ENCODE results near the gene CLEC19A.

CLEC19A gene

DNA sequence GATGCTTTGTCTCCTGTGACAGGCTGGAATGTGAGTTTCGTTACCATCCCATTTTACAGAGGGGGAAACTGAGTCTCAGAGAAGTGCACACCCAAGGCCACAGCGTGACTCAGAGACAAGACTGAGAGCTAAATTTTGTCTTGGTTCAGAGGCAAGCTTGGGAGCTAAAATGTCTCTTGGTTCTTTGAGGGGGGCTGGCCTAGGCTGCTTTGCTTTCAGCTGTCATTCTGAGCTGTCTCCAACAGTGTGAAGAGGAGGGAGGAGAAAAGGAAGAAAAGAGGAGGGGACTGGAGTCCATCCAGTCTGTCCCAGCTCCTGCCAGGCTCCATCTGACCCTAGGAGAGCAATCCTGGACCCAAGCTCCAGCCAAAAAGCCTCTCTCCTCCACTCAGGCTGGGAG, at the start of gene CLEC19A:
Gene CLEC19A, plus strand, starts transcription at position 301 of the 400 bp plus-strand sequence. CDS start 121 bp downstream, outside the sequence.
- no peak for DNase-seq

DNA sequence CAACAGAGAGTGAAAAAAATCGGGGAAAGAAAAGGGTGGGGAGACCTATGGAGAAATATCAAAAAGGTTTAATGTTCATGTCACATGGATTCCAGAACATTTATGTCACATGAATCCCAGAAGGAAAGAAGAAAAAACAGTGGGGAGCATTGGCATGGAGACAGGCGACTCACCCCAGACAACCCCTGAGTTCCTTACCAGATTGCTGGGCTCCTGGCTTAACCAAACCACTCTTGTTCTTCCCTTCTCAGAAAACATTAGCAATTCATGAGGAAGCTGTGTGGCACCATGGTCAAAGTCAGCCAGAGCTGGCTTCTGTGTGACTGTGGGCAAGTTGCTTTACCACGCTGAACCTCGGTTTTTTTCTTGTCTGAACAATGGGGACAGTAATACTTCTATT, 49.6 kb upstream of the CLEC19A start:
- DNase-seq = no peak

DNA sequence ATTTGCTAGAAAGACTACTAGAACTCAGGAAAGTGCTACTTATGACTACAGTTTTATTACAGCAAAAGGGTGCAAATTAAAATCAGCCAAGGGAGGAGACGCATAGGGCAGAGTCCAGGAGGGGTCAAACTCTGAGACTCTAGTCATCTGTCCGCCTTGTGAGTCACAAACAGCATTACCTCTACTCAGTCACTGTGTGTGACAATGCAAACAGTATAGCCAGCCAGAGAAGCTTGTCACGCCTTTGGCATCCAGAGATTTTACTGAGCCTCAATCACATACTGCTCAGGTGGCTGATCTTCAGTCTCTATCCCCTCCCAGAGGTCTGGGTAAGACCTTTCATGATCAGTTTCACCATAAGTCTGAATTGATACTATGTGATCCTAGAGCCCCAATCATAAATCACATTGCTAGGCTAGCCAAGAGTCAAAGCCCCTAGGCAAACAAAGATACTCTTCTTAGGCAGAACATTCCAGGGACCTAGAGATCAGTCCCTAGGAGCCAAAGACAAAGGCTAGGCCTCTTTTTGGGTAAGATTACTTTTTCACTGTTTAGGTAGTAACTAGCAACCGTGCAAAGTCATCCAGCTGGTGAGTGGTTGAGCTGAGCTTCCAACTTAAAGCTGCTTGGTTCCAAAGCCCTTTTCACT, 48.8 kb upstream of the CLEC19A start:
- no peak for DNase-seq

DNA sequence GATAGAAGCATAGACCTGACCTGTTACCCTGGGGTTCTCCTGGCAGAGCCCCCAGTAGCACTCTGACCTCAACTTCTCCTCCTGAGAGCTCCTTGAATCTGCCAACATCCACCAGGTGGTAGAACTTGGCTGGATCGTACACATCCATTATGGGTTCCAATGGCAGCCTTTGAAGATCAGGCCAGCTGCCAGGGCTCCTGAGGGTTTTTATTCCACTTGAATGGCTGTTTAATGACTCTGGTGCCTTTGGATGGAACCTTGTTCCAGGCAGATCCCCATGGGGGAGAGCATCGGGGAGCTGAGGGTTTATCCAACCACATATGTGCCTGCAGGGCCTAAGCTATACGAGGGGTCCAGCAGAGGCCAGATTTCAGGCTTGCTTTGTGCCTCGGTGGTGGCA, 47.1 kb upstream of the CLEC19A start:
- no peak for DNase-seq

DNA sequence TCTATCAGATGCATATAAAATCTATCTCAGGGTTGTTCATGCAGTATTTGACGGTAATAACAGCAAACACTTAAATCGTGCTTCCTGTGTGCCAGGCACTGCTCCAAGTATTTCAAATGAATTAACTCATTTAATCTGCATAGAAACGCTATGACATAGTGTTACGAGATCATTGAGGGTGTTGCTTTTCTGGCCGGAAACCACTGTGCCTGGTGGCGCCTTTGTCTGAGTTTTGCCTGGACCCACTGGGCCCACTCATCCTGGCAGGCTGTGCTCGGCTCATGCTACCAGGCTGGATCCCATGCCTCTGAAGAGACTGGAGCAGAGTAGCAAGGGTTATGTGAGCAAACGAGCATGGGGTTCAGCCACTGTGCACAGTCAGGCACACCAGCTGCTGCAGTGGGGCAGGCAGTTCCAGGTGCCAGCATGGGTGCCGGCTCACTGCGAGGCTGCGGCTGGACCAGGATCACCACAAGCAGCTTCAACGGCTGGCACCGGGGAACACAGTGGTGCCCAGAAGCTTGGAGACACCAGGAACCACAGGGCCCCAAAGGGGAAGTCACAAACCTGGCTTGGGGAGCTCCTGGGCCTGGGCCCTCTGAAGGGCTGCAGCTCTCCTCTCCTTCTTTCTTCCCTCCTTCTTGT, 45.9 kb upstream of the CLEC19A start:
- DNase-seq = no peak

DNA sequence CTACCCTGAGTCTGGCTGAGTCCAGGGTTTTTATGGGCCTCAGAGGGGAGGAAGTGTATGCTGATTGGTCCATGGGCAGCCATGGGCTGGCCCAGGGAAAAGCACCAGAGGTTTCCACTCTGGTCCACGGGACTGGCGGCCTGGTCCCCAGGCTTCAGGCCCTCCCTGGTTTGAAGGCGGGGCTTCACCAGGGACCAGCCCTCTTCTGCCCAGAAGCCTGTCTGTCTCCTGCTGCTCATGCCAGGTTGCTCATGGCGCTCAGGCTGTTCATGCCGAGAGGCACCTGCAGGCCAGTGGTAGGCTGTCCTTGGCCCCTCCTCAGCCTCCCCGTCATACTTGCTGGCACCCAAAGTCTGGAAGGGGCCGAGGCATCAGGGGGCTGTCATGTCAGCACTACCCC, 45.0 kb upstream of the CLEC19A start:
- DNase-seq = no peak

DNA sequence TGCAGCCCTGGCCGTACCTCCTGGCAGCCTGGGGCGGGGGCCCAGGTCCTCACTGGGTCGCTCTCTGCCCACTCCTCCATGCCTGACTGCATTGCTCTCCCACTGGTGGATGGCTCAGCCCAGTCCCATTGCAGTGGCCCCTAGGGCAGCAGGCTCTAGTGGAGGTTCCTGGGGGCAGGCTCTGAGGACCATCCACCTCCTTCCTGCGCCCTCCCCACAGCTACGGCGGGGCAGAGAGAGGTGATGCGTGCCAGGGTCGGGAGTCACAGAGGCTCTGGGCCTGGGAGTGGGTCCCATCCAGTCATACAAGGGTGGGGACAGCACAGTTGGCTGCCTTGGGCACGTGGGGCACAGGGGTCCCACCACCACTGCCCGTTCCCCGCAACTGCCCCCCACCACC, 44.0 kb upstream of the CLEC19A start:
- DNase-seq = no peak

DNA sequence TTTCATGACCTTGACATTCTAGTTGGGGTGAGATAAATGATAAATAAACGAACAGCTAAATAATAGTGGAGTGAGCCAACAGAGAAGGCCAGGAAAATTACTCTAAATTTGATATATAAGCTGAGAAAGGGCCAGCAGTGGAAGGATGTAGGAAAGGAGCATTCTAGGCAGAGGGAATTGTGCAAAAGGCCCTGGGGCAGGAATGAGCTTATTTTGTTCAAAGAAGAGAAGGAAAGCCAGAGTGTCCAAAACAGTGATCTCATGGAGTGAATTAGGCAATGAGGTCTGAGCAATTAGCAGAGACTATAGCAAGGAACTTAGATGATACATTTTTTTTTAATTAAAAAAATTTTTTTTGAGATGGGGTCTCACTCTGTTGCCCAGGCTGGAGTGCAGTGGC, 43.3 kb upstream of the CLEC19A start:
- no peak for DNase-seq

DNA sequence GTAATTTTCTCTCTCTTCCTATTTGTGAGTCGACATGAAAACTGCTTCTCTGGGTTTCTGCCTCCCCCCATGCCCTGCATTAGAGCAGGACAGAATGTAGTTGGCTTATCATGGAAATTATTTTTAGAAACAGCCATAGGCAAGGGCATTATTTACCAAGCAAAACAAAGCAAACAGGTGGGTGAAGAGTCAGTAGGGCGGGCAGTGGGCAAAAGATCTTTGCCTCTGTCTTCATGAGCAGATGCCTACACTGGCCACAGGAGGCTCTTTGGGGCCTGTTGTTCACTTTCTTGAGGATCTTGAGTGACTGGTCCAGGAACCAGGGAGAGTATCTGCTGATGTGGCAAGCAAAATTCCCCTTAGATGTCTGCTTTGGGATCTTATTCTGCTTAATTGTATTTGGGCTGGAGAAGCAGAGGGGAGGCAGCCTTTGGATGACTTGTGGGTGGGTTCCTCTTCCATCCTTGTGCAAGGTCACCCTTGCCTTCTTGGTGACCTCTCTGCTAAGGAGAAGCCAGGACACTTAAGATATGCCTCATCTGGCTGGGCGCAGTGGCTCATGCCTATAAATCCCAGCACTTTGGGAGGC, 42.5 kb upstream of the CLEC19A start:
- no peak for DNase-seq

DNA sequence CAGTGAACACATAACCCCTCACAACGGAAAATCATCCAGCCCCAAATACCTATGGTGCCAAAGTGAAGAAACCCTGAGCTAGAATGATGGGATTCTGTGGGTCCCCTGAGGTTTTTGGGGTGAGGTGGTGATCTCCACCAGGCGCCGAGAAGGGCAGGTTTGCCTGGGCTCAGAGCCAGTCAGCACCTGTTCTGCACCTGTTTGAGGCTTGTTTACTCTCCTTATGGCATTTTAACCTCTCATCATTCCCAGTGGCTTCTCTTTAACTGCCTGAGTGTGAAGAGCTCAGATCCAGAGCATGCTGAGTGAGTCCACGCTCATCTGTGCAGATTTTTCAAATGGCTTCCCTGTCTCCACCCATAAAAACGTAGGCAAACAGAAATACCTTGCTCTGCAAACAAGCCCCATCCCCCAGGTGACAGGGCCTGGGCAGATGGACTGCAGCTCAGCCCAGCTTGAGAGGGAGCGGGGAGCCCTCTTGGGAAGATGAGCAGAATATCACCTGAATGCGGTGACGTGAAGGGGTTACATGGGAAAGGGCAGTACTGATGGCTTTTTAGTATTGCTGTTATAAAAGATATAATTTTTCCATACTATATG, 40.1 kb upstream of the CLEC19A start:
- no peak for DNase-seq

DNA sequence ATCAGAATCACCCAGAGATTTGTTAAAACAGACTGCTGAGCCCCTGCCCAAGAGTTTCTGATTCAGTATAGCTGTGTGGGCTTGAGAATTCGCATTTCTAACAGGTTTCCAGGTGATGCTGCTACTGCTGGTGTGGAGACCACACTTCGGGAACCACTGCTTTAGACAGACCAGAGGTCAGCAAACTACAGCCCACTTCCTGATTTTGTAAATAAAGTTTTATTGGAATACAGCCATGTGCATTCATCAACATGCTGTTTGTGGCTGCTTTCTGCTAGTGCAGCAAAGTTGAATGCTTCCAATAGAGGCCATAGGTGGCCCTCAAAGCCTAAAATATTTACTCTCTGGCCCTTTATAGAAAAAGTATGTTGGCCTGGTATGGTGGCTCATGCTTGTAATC, 32.6 kb upstream of the CLEC19A start:
- DNase-seq = no peak

DNA sequence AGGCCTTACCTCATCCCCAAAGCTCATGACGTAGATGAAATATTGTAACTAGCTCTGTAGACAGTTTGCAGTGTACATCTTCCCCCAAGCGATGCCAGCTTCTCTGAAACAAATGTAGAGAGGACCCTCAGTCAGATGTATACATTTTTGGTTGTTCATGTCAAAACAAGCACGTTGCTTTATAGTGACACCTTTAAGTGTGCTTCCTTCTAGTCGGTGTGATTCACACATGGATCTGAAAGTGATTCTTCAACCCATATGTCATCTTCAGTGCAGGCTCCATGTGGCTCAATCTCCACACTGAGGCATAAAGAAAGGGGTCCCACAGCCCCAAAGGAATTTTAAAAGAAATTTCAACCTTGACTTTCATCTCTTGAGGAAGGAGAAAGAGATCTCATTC, 30.9 kb upstream of the CLEC19A start:
- no peak for DNase-seq

DNA sequence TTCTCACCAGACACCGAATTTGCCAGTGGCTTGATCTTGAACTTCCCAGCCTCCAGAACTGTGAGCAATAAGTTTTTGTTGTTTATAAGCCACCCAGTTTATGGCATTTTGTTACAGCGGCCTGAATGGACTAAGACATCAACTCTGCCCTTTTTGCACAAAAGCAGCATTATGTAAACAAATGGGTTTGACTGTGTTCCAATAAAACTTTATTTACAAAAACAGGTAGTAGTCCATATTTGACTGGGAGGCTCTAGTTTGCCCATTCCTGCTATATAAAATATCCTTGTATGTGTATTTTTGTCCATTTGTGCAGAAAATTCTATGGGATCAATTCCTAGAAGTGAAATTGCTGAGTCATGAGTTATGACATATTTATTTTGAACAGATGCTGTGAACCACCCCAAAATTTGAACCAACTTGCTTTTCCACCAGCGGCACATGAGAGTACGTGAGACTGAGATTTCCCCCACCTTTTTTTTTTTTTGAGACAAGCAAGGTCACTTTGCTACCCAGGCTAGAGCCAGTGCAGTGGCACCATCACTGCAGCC, 21.3 kb upstream of the CLEC19A start:
- DNase-seq = no peak

DNA sequence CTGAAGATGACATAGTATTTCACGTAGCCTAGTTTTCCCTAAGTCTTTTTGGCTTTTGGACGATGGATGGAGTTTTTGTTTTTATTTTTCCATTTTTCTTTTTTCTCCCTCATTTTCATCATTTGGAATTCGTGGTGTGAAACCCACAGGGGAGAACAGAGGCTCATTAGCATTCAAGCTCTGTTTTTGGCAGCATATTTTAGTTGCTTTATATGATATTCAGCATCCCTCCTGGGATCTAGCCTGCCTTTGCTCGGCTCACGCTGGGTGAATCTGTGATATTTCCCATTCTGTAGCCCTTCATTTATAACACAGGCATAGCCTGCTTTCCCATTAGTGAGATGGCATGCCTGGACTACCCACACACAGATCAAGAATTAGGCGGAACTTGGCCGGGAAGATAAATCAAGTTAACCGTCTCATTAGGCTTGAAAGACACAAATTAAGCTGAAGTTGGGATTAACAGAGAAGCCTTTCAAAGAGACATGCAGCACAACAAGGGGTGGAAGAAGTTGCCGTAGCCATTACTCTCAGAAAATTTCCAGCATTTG, 20.1 kb upstream of the CLEC19A start:
- no peak for DNase-seq

DNA sequence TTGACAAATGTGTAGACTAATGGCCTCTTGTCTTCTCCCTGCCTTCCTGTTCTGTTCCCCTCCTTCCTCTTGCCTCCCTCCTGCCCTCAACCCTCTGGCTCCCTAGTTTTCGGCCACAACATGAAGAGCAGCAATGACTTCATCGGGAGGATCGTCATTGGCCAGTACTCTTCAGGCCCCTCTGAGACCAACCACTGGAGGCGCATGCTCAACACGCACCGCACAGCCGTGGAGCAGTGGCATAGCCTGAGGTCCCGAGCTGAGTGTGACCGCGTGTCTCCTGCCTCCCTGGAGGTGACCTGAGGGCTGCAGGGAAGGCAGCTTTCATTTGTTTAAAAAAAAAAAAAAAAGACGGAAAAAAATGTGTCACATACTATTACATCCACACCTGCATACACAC, 18.8 kb upstream of the CLEC19A start:
- DNase-seq = no peak

DNA sequence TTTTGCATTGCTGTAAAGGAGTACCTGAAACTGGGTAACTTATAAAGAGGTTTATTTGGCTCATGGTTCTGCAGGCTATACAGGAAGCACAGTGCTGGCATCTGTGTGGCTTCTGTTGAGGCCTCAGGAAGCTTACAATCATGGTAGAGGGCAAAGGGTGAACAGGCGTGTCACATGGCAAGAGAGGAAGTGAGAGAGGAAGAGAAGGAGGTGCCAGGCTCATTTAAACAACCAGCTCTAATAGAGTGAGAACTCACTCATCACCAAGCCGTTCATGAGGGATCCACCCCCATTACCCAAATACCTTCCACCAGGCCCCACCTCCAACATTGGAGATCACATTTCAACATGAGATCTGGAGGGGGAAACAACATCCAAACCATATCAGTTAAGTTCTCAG, 16.4 kb upstream of the CLEC19A start:
- DNase-seq = no peak

DNA sequence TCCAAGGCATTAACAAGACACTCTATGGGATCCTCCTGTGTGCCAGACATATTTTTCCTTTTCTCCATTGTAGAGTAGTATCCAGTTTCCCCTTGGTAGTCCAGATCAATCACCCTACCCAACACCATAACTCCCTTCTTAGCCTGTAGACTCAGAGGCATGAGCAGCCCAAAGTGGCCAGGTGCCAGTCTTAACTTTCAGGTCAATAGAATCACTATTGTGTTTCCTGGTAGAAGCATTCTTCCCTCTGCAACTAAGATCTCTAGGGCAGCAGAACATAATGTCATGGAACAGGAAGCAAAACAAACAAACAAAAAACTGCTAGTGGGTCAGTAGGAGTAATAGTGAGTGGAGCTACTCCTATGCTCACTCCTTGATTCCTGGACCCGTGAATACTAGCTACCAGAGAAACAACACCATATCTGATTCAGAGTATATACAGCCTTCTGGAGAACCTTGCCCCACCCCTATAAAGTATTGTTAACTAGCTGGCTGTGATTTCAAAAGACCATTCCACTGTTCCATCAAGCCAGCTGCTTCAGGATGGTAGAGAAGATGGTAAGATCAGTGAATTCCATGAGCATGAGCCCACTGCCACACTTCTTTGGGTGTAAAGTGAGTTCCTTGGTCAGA, 11.2 kb upstream of the CLEC19A start:
- DNase-seq = no peak

DNA sequence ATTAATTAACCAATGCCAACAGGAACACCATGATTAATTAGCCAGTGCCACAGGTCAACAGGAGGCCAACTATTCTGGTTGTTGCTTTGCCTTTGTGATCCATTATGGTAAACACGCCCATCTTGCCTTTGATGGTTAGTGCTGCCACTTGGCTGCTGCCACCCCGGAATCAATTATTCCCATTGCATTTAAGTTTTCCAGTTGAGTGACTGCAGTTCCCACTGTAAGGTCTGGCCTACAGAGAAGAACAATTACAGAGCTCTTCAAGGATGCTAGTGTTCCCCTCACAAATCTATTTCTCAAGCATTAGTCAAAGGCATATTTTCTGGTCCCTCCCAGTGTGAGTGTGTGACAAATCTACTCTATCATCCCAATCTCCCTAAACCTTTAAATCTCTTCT, 7.1 kb upstream of the CLEC19A start:
- DNase-seq = no peak

DNA sequence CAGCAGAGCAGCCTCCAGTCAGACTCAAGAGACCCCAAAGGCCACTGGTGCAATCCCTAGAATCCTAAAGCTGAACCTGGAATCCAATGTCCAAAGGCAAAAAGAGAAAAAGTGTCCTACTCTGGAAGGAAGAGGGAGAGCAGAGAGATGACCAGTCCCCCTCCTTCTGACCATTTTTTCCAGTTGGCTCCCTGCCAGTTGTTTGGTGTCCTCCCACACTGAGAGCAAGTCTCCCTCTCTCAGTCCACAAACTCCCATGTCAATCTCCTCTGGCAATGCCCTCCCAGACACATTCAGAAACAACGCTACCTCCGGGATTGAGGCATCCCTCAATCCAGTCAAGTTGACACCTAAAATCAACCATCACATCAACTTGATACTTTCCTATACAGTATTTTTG, 4.3 kb upstream of the CLEC19A start:
- DNase-seq = no peak

DNA sequence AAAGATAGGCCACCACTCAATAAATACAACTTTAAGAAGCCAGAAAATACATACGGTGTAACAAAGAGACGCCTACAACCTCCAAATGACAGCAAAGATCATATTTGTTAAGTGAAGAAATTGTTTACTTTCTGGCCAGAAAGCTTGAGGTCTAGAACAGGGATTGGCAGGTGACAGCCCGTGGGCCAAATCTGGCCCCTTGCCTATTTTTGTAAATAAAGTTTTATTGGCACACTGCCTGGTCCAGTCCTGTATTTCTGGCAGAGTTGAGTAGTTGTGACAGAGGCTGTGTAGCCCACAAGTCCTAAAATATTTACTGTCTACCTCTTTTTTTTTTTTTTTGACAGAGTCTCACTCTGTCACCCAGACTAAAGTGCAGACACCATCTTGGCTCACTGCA, 3.4 kb upstream of the CLEC19A start:
- no peak for DNase-seq

DNA sequence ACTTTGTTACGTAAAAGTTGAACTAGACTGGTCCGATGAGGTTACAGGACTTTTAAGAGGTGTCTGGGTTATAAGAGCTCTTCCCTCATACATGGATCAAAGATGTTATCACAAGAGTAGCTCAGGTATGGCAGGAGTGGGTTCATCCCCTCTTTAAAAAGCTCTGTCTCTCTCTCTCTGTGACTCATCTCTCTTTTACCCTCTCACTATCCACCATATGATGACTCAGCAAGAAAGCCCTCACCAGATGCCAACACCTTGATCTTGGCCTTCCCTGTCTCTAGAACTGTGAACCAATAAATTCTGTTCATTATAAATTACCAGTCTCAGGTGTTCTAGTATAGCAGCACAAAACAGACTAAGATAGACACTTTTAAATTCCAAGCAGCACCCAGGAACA, 1.9 kb upstream of the CLEC19A start:
- DNase-seq = no peak

DNA sequence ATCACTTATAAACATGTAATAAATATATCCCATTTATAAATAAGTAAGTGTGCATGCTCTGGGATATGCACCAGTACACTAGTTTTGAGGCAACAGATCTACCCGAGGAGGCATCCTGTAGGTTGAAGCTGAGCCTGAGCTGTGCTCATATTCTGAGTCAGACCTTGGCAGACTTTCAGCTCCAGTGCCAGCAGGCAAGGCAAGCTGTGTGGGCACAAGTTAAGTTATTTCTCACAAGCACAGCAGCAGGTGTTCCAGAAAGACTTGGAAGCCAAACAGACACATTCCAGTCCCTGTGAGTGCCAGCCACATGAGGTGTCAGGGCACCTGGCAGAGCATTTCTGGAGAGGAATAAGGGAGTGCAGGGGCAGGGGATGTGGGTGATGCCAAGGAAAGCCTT, 1.3 kb upstream of the CLEC19A start:
- no peak for DNase-seq

DNA sequence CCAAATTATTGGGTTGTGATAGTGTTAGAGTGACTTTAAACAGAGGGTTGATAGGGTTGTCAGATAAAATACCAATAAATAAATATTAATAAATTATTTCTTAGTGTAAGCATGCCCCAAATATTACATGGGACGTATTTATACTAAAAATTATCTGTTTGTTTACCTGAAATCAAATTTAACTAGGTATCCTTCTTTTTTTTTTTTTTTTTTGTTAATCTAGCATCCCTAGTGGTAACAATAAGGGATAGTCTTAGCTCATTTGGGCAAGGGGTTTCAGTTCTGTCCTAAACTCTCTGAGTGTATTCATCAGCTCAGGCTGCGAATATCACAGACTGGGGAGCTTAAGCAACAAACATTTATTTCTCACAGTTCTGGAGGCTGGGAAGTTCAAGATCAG, 1.3 kb downstream of the CLEC19A start:
- no peak for DNase-seq

All from T1000 (cell line).